ENCODE data around the gene STARD8.
"Not testable (repeated sequence)": the region's sequence is repeated elsewhere in the genome, so short reads cannot be mapped to it uniquely, and the experiment has no call there.

The STARD8 gene

GRCh38 chrX:68659786-68660185 lies 12.3 kb downstream of the STARD8 start:
- no peak for DNase-seq

GRCh38 chrX:68660746-68661145 lies 13.3 kb downstream of the STARD8 start:
- no peak for DNase-seq

GRCh38 chrX:68665502-68665901 lies 18.0 kb downstream of the STARD8 start:
- no peak for DNase-seq

GRCh38 chrX:68666580-68666979 lies 19.1 kb downstream of the STARD8 start:
- DNase-seq: no peak

GRCh38 chrX:68669094-68669860 lies 21.8 kb downstream of the STARD8 start:
- no peak for DNase-seq

GRCh38 chrX:68669871-68670270 lies 22.4 kb downstream of the STARD8 start:
- DNase-seq: no peak

GRCh38 chrX:68671221-68671620 lies 23.8 kb downstream of the STARD8 start:
- DNase-seq: no peak

GRCh38 chrX:68672581-68673318 lies 25.3 kb downstream of the STARD8 start:
- no peak for DNase-seq

- DNase-seq: no peak
Observed at GRCh38 chrX:68675571-68675970, 28.1 kb downstream of the STARD8 start.

- no peak for DNase-seq
Observed at GRCh38 chrX:68676335-68676734, 28.9 kb downstream of the STARD8 start.

GRCh38 chrX:68677998-68678397 lies 30.5 kb downstream of the STARD8 start:
- no peak for DNase-seq

GRCh38 chrX:68681443-68681941 lies 34.0 kb downstream of the STARD8 start:
- no peak for DNase-seq

GRCh38 chrX:68682790-68683189 lies 35.3 kb downstream of the STARD8 start:
- DNase-seq: no peak

- DNase-seq: no peak
Observed at GRCh38 chrX:68683580-68683979, 36.1 kb downstream of the STARD8 start.

- no peak for DNase-seq
Observed at GRCh38 chrX:68684291-68684918, 36.9 kb downstream of the STARD8 start.

- no peak for DNase-seq
Observed at GRCh38 chrX:68684919-68685304, 37.4 kb downstream of the STARD8 start.

- DNase-seq: no peak
Observed at GRCh38 chrX:68685685-68686084, 38.2 kb downstream of the STARD8 start.

GRCh38 chrX:68686097-68686977 lies 38.9 kb downstream of the STARD8 start:
- no peak for DNase-seq

- not testable (repeated sequence) for DNase-seq
Observed at GRCh38 chrX:68688931-68689330, 41.5 kb downstream of the STARD8 start.

- DNase-seq: no peak
Observed at GRCh38 chrX:68690936-68691501, 43.6 kb downstream of the STARD8 start.

- DNase-seq: no peak
Observed at GRCh38 chrX:68691921-68692320, 44.5 kb downstream of the STARD8 start.

- no peak for DNase-seq
Observed at GRCh38 chrX:68692651-68693050, 45.2 kb downstream of the STARD8 start.

All from NCI-H1417 (cell line).